Spinal cord (tissue), 10 donors: Measurements from ENCODE around the gene FNDC4. TPM values are rescaled to one million over a fixed set of nuclear protein-coding genes. Genes with fewer than 3 reads are reported as not detected.
A peak's percentile ranks its signal among the peaks of the same experiment; 100 is the strongest.

Experiments used
- DNase-seq, 6 donors: peaks; one replicate each; pipeline versions ENCODE4 v3.0.0 to v3.0.0-alpha.2; 2013 to 2015; ENCODE audit warnings: low spot score in 6 of 6, low read depth in 4 of 6
- H3K27ac ChIP-seq: one replicate; pipeline ENCODE4 v1.5.1; 2013; ENCODE audit warnings: low read depth, low read length, control low read depth
- H3K27me3 ChIP-seq: one replicate; pipeline ENCODE4 v1.6.1; 2013; ENCODE audit warnings: low read length; ENCODE audit not compliant: control insufficient read depth, insufficient read depth
- H3K36me3 ChIP-seq: one replicate; pipeline ENCODE4 v1.6.1; 2013; ENCODE audit warnings: low read length; ENCODE audit not compliant: control insufficient read depth, insufficient read depth
- H3K4me1 ChIP-seq: one replicate; pipeline ENCODE4 v1.6.1; 2013; ENCODE audit warnings: low read length; ENCODE audit not compliant: control insufficient read depth, insufficient read depth
- H3K4me3 ChIP-seq: one replicate; pipeline ENCODE4 v1.5.1; 2013; ENCODE audit warnings: low read depth, low read length, control low read depth
- H3K9me3 ChIP-seq: one replicate; pipeline ENCODE4 v1.6.1; 2013; ENCODE audit warnings: low read length; ENCODE audit not compliant: control insufficient read depth, insufficient read depth
- WGBS: methylation state at CpG from one replicate; pipeline ENCODE4 v1.1.5; 2013; ENCODE audit warnings: missing lambda C conversion rate; ENCODE audit not compliant: insufficient coverage; 5-methylcytosine and 5-hydroxymethylcytosine counted together
- polyA plus RNA-seq, 2 donors: library from polyadenylated mRNA; unstranded; fragments of 120-200 nt; gene quantifications; one replicate each; pipeline ENCODE4 v1.2.1, GENCODE V29; 2013; ENCODE audit not compliant: insufficient read length in 2 of 2
- total RNA-seq, 2 donors: library from RNA; depleted of rRNA in 1 of 2; stranded (reverse); fragments of 120-200 nt in 1 of 2; fragments of >200 nt in 1 of 2; gene quantifications; one replicate each; pipeline versions ENCODE4 v1.2.3 to v1.2.4, GENCODE V29; 2013 to 2014
- donor health status: healthy.

Gene FNDC4
- total and polyA plus RNA-seq, 4 donors, result 42.5 to 137 (median 92.4) TPM

DNA sequence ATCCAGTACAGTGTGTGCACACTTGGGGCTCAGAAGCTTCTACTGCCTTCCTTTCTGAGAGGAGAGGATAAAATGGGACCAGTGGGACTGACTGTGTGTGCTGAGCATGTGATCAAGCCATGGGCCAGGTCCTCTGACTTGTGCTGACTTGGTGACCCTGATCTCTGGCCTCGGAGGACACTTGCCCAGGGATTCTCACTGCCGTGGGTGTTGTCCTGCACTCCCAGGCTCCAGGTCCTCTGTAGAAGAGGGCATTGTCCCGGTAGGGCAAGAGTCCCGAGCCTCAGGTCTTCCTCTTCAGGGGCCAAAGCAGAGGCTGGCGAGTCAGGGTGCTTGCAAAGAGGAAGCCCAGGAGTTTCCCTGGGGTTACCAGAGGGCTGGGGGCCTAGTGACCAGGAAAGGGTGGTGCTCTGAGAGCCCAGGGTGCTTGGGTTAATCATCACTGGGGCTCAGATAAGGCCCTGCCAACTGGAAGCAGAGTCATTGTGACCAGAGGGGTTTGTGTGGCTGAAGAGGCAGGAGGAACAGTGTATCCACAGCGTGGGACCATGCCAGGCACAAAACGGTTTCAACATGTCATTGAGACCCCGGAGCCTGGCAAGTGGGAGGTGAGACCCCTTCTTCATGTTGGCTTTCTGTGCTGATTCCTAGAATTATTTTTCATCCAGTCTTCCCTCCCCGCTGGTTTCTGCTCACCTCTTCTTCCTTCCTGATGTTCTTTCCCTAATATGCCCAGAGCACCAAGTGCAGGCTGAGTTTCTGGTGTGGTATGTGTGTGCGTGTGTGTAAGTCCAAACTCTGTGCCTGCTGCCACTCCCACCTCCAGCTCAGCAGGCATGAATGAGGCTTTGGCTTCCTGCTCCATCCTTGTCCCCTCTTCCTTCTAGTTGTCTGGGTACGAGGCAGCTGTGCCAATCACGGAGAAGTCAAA, 1.6 kb upstream of the FNDC4 start, which contains the start of gene GCKR:
Gene GCKR (plus strand): TSS at position 483 of the 931 bp plus-strand sequence. CDS start 66 bp downstream, at position 549.
- H3K27ac ChIP-seq, result no peak within 1 kb of the TSS
- peaks cover 15% of the 10 kb centered on the region for H3K4me1 ChIP-seq
- no peak for DNase-seq
- peak within 1 kb of the TSS; percentile 77 for H3K4me3 ChIP-seq
- WGBS, result 77% methylated on average over 8 of the region's 12 CpGs
- H3K36me3 ChIP-seq, result peaks cover 18% of the 10 kb centered on the region
- peaks cover 2% of the 10 kb centered on the region for H3K27me3 ChIP-seq
- no peaks in the 10 kb centered on the region for H3K9me3 ChIP-seq

DNA sequence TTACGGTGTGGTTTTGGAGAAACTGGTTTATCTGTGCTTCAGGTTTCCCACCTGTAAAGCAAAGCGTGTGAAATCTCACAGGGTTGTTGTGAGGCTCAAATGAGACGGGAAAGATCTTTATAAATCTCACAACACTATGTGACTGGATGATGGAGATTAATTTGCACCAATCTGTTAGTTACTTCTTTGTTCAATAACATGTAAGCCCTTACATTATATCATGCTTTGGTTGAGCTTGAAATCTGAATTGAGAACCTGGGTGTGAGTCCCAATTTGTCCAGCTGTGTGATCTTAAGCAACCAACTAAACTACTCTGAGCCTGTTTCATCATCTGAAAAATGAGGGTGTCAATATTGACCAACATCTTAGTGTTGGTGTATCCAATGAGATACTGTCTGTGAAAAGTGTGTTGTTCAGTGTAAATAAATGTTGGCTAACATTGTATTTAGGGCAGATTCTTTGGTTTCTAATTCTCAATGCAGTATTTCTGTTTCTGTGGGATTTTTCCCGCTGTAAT, 898 bp upstream of the FNDC4 start:
- H3K4me1 ChIP-seq, result peaks cover 15% of the 10 kb centered on the region
- WGBS, result no CpG with 5 or more reads among the region's 4 CpGs
- peaks cover 2% of the 10 kb centered on the region for H3K27me3 ChIP-seq
- no peak for DNase-seq
- H3K36me3 ChIP-seq, result peaks cover 18% of the 10 kb centered on the region
- no peak overlapping the region for H3K27ac ChIP-seq
- peak overlapping the region; percentile 77 for H3K4me3 ChIP-seq
- H3K9me3 ChIP-seq, result no peaks in the 10 kb centered on the region

DNA sequence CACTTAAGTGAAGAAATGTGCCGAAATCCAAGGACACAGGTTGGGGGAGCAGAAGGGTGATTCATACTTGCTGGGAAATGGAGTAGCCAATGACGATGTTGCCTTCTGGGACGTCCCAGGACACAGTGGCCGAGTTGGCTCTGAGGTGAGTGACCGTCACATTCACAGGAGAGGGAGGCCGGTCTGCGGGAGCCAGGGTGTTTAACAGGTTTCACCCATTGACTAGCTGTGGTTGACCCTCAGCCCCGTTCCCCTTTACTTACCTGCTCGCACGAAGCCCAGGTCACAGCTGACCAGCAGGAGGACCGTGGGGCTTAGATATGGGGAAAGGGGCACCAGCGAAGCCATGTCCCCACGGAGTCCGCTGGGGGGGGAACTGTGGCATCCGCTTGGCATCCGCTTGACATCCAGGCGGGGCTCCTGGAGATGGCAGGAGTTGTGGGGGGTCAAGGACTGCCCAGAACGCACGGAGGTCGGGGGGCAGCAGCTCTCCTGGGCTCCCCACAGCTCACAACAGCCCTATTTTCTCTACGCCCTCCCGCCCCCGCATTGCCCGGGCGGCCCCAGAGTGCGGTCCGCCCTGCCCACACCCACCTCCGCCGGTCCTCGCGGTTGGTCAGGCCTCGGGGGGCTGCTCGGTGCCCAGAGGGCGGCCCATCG, 586 bp downstream of the FNDC4 start:
- Histone ChIP-seq H3K4me3 (peak overlapping the region; percentile 48), H3K4me1 (peaks cover 15% of the 10 kb centered on the region), H3K27ac (peak overlapping the region; percentile 57), H3K36me3 (peaks cover 18% of the 10 kb centered on the region), H3K27me3 (peaks cover 2% of the 10 kb centered on the region), H3K9me3 (no peaks in the 10 kb centered on the region)
- WGBS, result 8% methylated on average over 30 of the region's 35 CpGs
- peak in 2 of 6 donors; percentile 28 for DNase-seq

DNA sequence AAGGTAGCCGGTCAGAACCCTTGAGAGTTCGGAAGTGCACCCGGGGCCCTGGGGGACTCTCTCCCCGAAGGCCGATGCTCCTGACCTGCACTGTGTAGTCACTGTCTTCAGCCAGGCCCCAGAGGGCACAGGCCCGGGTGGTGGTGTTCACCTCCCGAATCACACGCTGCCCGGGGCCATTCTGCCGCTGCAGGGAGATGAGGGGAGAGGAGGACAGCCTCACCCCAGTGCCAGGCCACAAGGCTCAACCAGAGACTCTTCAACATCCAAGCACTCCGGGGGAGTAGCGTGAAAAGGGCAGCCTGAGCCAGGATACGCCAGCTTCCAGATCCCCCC, 1.1 kb downstream of the FNDC4 start:
- no peaks in the 10 kb centered on the region for H3K9me3 ChIP-seq
- H3K27ac ChIP-seq, result no peak overlapping the region
- H3K4me1 ChIP-seq, result peaks cover 19% of the 10 kb centered on the region
- peaks cover 2% of the 10 kb centered on the region for H3K27me3 ChIP-seq
- no peak for DNase-seq
- H3K4me3 ChIP-seq, result no peak overlapping the region
- peaks cover 18% of the 10 kb centered on the region for H3K36me3 ChIP-seq
- 85% methylated on average over 9 of the region's 13 CpGs for WGBS

DNA sequence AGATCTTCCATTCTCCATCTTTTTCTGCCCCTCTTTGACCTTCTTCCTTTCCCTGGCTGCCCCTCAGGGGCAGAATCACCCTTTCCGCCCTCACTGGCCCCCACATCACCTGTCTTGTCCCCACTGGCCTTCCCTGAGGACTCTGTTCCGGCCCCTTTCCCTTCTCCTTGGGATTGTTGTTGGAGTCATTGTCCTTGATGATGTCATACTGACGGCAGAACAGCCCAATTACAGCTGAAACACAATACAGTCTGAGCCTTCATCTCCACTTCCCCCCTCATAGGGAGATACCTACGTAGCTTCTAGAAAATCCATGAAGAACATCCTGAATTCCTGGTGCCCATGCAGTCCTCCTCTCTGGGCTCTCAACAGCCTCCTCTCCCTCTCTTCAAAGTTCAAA, 2.4 kb downstream of the FNDC4 start:
- Histone ChIP-seq H3K36me3 (peaks cover 18% of the 10 kb centered on the region), H3K27me3 (peaks cover 2% of the 10 kb centered on the region), H3K4me1 (peaks cover 22% of the 10 kb centered on the region), H3K27ac (no peak overlapping the region), H3K9me3 (no peaks in the 10 kb centered on the region), H3K4me3 (no peak overlapping the region)
- 69% methylated on average over 3 of the region's 4 CpGs for WGBS
- no peak for DNase-seq

- peak; percentile 92 to 100 (median 97) for DNase-seq
- Histone ChIP-seq H3K27ac (peak within 1 kb of the TSS; percentile 54), H3K36me3 (peaks cover 22% of the 10 kb centered on the region), H3K9me3 (no peaks in the 10 kb centered on the region), H3K4me1 (peaks cover 16% of the 10 kb centered on the region), H3K4me3 (peak within 1 kb of the TSS; percentile 87), H3K27me3 (no peaks in the 10 kb centered on the region)
- 3% methylated on average over 34 of the region's 43 CpGs for WGBS
Measured at GRCh38 chr2:27489498-27490397, 5.3 kb downstream of the FNDC4 start, which contains the start of gene IFT172. IFT172 (minus strand) TSS chr2:27489743; CDS start chr2:27489653, 90 bp downstream.

DNA sequence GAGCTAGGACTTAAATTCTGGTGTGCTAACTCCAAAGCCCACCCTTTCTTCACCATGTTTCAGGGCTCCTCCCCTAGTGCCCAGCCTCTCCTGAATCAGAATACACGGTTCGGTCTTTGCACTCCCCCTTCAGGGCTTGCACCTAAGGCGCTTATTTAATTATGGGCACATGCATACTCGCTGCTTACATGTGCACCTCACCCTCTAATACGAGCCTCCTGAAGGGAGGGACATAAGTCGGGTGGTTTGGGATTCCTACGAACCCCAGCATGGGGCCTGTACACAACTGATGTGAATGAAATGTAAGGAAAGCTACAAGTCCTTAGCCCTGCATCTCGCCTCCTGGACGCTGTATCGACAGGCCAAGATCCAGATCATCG, 5.9 kb downstream of the FNDC4 start:
- peaks cover 29% of the 10 kb centered on the region for H3K36me3 ChIP-seq
- no peaks in the 10 kb centered on the region for H3K27me3 ChIP-seq
- peak overlapping the region; percentile 54 for H3K27ac ChIP-seq
- 0% methylated on average over 2 of the region's 11 CpGs for WGBS
- no peaks in the 10 kb centered on the region for H3K9me3 ChIP-seq
- DNase-seq, result no peak
- H3K4me3 ChIP-seq, result peak overlapping the region; percentile 87
- peaks cover 11% of the 10 kb centered on the region for H3K4me1 ChIP-seq

DNA sequence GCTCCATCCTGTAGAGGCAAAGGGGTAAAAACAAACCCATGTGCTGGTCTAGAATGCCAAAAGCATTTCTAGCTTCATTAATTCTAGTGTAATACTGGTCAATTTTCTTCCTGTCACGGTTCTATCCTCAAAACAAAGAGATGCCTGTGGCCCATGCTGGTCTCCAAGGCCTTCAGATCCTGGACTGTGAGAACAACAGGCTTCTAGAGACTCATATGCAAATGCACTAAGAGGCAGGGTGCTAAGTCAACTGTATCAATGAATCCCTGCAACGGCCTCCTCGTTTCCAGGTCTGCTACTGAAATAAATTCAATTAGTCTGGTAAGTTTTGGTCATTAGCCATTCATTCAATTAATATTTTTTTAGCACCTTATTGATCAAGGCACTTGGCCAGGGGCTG, 9.5 kb downstream of the FNDC4 start:
- H3K9me3 ChIP-seq, result no peaks in the 10 kb centered on the region
- peaks cover 43% of the 10 kb centered on the region for H3K36me3 ChIP-seq
- H3K4me1 ChIP-seq, result peaks cover 7% of the 10 kb centered on the region
- no peak for DNase-seq
- no CpG with 5 or more reads among the region's 3 CpGs for WGBS
- H3K27ac ChIP-seq, result no peak overlapping the region
- no peaks in the 10 kb centered on the region for H3K27me3 ChIP-seq
- H3K4me3 ChIP-seq, result no peak overlapping the region

GRCh38 chr2:27471961-27472360, 23.0 kb downstream of the FNDC4 start:
- Histone ChIP-seq H3K27ac (no peak overlapping the region), H3K27me3 (no peaks in the 10 kb centered on the region), H3K4me1 (no peaks in the 10 kb centered on the region), H3K9me3 (no peaks in the 10 kb centered on the region), H3K4me3 (no peak overlapping the region), H3K36me3 (peaks cover 26% of the 10 kb centered on the region)
- WGBS, result 91% methylated on average over 1 of the region's 5 CpGs
- DNase-seq, result no peak
